ENCODE data around the gene SPTSSB.

Gene SPTSSB, protein sequence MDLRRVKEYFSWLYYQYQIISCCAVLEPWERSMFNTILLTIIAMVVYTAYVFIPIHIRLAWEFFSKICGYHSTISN

GRCh38 chr3:161371441-161372320, at the start of gene SPTSSB:
TSS of gene SPTSSB (minus strand) at chr3:161371517. CDS start at chr3:161346323, 25,194 bp downstream.
- peak; percentile 4 for DNase-seq
- in situ Hi-C loops (cut with HindIII; ENCODE audit: low pct_ligation_motif_present, low pct_unique_long_range_greater_than_20kb, low sequenced_read_pairs): no loop called here

DNA sequence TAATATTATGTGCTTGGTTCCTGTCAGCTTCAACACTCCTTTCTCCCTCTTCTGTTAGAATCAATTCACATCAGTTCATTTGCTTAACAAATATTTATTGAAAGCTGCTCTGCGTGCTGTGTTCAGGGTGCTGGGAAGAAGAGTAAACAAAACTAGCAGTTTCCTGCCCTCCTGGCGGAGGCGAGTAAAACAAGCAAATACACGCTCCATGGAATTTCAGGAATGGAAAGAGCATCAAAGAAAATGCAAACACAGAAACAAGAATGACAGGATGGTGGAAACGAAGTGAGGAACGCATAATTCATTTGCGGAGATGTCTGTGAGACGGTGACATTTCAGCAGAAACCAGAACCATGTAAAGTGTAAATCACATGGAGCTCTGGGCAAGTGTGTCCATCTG, 49.4 kb upstream of the SPTSSB start:
- no peak for DNase-seq
- in situ Hi-C loops (cut with HindIII; ENCODE audit: low pct_ligation_motif_present, low pct_unique_long_range_greater_than_20kb, low sequenced_read_pairs): no loop called here

- in situ Hi-C loops (cut with HindIII; ENCODE audit: low pct_ligation_motif_present, low pct_unique_long_range_greater_than_20kb, low sequenced_read_pairs): no loop called here
Measured at GRCh38 chr3:161419555-161420333, 48.4 kb upstream of the SPTSSB start.

GRCh38 chr3:161415506-161416231, 44.4 kb upstream of the SPTSSB start:
- in situ Hi-C loops (cut with HindIII; ENCODE audit: low pct_ligation_motif_present, low pct_unique_long_range_greater_than_20kb, low sequenced_read_pairs): no loop called here
- DNase-seq: no peak

More at GRCh38 chr3:161419555-161420333, 48.4 kb upstream of the SPTSSB start:
- no peak for DNase-seq

- in situ Hi-C loops (cut with HindIII; ENCODE audit: low pct_ligation_motif_present, low pct_unique_long_range_greater_than_20kb, low sequenced_read_pairs): no loop called here
- DNase-seq: no peak
Measured at GRCh38 chr3:161414907-161415306, 43.6 kb upstream of the SPTSSB start.

- DNase-seq: no peak
- in situ Hi-C loops (cut with HindIII; ENCODE audit: low pct_ligation_motif_present, low pct_unique_long_range_greater_than_20kb, low sequenced_read_pairs): no loop called here
Measured at GRCh38 chr3:161413855-161414210, 42.5 kb upstream of the SPTSSB start.

- in situ Hi-C loops (cut with HindIII; ENCODE audit: low pct_ligation_motif_present, low pct_unique_long_range_greater_than_20kb, low sequenced_read_pairs): no loop called here
- no peak for DNase-seq
Measured at GRCh38 chr3:161413127-161413854, 42.0 kb upstream of the SPTSSB start.

DNA sequence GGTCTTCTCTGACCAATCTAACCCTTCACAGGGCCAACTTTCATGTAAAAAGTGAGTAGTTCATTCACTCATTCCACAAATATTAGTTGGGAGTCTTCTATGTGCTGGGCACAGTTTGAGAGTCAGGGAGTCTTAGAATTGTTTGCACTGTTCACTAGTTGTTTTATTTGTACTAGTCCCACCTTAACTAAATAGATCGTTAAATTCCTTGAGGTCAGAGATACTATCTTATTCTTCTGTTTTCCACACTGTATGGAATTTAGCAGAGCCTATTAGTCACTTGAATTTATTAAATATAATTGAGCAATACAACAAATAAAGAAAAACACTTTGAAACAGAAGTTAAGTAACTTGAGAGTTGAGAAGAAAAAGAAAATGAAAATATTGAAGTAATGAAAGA, 40.8 kb upstream of the SPTSSB start:
- DNase-seq: no peak
- in situ Hi-C loops (cut with HindIII; ENCODE audit: low pct_ligation_motif_present, low pct_unique_long_range_greater_than_20kb, low sequenced_read_pairs): no loop called here

GRCh38 chr3:161409858-161410257, 38.5 kb upstream of the SPTSSB start:
- in situ Hi-C loops (cut with HindIII; ENCODE audit: low pct_ligation_motif_present, low pct_unique_long_range_greater_than_20kb, low sequenced_read_pairs): no loop called here
- no peak for DNase-seq

GRCh38 chr3:161409069-161409468, 37.8 kb upstream of the SPTSSB start:
- in situ Hi-C loops (cut with HindIII; ENCODE audit: low pct_ligation_motif_present, low pct_unique_long_range_greater_than_20kb, low sequenced_read_pairs): no loop called here
- peak; percentile 41 for DNase-seq

GRCh38 chr3:161406594-161407555, 35.6 kb upstream of the SPTSSB start:
- in situ Hi-C loops (cut with HindIII; ENCODE audit: low pct_ligation_motif_present, low pct_unique_long_range_greater_than_20kb, low sequenced_read_pairs): no loop called here
- no peak for DNase-seq

GRCh38 chr3:161405836-161406235, 34.5 kb upstream of the SPTSSB start:
- in situ Hi-C loops (cut with HindIII; ENCODE audit: low pct_ligation_motif_present, low pct_unique_long_range_greater_than_20kb, low sequenced_read_pairs): no loop called here
- no peak for DNase-seq

- in situ Hi-C loops (cut with HindIII; ENCODE audit: low pct_ligation_motif_present, low pct_unique_long_range_greater_than_20kb, low sequenced_read_pairs): no loop called here
- DNase-seq: no peak
Measured at GRCh38 chr3:161405087-161405486, 33.8 kb upstream of the SPTSSB start.

GRCh38 chr3:161403251-161403650, 31.9 kb upstream of the SPTSSB start:
- in situ Hi-C loops (cut with HindIII; ENCODE audit: low pct_ligation_motif_present, low pct_unique_long_range_greater_than_20kb, low sequenced_read_pairs): no loop called here
- no peak for DNase-seq

DNA sequence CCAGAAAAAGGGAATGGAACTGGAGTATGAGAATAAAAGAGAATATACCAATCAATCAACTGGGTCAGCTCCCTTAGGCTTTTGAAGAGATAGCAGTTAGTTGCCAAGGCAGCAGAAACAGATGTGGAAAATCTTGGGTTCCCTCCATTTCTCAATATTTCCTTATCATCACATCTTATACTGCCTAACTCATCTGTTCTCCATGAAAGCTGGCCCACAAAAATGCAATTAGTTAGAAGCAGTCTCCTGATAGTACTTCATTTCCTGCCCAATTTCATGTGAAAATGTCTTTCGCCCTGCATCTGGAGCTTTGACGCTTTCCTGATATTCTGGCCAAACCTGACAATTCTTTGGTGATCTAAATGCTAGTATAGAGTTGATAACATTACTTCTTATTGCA, 30.1 kb upstream of the SPTSSB start:
- DNase-seq: no peak
- in situ Hi-C loops (cut with HindIII; ENCODE audit: low pct_ligation_motif_present, low pct_unique_long_range_greater_than_20kb, low sequenced_read_pairs): no loop called here

GRCh38 chr3:161400650-161401049, 29.3 kb upstream of the SPTSSB start:
- in situ Hi-C loops (cut with HindIII; ENCODE audit: low pct_ligation_motif_present, low pct_unique_long_range_greater_than_20kb, low sequenced_read_pairs): no loop called here

More at GRCh38 chr3:161400650-161401049, 29.3 kb upstream of the SPTSSB start:
- no peak for DNase-seq
